ENCODE results near the gene BUD23.
"Not testable (repeated sequence)": the region's sequence is repeated elsewhere in the genome, so short reads cannot be mapped to it uniquely, and the experiment has no call there.

The BUD23 gene

DNA sequence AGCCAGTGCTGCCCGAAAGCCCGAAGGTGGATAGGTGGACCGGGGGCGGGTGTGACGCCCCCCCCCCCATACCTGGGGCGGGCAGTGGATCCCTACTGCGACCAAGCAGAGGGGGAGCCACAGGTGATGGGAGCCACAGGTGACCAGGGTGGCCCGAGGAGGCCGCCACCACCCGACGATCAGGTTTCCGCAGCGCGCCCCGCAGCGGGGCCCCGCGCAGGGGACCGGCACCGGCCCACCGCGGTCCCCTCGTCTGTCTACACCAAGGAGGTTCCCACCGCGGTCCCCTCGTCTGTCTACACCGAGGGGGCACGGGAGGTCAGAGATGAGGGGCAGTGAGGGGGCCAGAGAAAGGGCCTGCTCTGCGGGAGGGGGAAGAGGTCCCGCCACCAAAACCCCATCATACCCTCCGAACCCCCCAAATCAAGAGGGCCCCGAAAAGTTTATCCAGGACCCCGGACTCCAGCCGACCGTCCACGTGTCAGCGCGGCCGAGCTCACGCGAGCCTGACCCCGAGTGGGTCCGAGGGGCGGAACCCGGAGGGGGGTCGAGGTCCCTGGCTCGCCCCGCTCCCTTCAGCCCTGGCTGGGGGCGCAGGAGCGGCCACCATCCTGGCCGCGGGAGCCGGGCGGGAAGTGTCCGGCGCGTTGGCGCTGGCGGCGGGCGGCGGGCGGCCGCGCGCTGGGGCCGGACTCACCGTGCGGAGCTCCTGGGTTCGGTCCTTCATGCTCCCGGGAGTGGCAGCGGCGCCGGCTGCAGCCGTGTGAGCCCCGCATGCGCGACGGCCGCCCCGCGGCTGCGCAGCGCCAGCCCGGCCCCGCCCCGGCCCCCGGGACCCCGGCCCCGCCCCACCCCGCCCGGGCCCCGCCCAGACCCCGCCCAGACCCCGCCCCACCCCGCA lies 35.8 kb downstream of the BUD23 start, which contains the start of gene STX1A:
TSS of gene STX1A (minus strand) at position 765 of the 901 bp plus-strand sequence. CDS start at position 727, 38 bp downstream.
- Histone ChIP-seq H3K36me3 (ENCODE audit: control insufficient read depth, insufficient read depth, low read length) (no peaks in the 10 kb centered on the region), H3K4me1 (ENCODE audit: control insufficient read depth, insufficient read depth, low read length) (peaks cover 37% of the 10 kb centered on the region), H3K9ac (ENCODE audit: low read length) (peak within 1 kb of the TSS; percentile 56), H3K27ac (ENCODE audit: low read depth, low read length) (no peak within 1 kb of the TSS), H3K27me3 (ENCODE audit: control insufficient read depth, insufficient read depth, low read length) (no peaks in the 10 kb centered on the region), H3K4me3 (ENCODE audit: low read length) (peak within 1 kb of the TSS; percentile 80)

DNA sequence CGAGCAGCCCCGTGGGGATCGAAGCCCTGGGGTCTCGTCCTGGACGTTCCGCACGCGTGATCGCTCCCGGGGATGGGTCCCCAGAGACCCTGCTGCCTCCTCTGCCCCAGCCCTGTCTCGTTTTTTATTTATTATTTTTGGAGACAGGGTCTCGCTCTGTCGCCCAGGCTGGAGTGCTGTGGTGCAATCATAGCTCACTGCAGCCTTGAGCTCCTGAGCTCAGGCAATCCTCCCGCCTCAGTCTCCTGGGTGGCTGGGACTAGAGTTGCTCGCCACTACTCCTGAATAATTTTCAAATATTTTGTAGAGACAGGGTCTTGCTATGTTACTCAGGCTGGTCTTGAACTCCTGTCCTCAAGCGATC lies 36.4 kb downstream of the BUD23 start:
- Histone ChIP-seq H3K36me3 (ENCODE audit: control insufficient read depth, insufficient read depth, low read length) (no peaks in the 10 kb centered on the region), H3K4me1 (ENCODE audit: control insufficient read depth, insufficient read depth, low read length) (peaks cover 37% of the 10 kb centered on the region), H3K9ac (ENCODE audit: low read length) (no peak overlapping the region), H3K27ac (ENCODE audit: low read depth, low read length) (no peak overlapping the region), H3K27me3 (ENCODE audit: control insufficient read depth, insufficient read depth, low read length) (no peaks in the 10 kb centered on the region), H3K4me3 (ENCODE audit: low read length) (peak overlapping the region; percentile 60)

DNA sequence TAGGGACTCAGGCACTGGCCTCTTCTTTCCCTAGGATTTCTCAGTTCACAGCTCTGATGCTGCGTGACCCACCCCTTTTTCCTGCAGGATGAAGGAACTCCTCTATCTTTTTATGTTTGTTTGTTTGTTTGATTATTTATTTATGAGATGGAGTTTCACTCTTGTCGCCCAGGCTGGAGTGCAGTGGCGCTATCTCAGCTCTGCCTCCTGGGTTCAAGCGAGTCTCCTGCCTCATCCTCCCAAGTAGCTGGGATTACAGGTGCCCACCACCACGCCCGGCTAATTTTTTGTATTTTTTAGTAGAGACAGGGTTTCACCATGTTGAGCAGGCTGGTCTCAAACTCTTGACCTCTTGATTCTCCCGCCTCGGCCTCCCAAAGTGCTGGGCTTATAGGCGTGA lies 37.0 kb downstream of the BUD23 start:
- not testable (repeated sequence) for H3K36me3 ChIP-seq (ENCODE audit: control insufficient read depth, insufficient read depth, low read length); H3K27ac ChIP-seq (ENCODE audit: low read depth, low read length); H3K9ac ChIP-seq (ENCODE audit: low read length); H3K27me3 ChIP-seq (ENCODE audit: control insufficient read depth, insufficient read depth, low read length); H3K4me3 ChIP-seq (ENCODE audit: low read length)
- H3K4me1 ChIP-seq (ENCODE audit: control insufficient read depth, insufficient read depth, low read length) = peaks cover 36% of the 10 kb centered on the region

DNA sequence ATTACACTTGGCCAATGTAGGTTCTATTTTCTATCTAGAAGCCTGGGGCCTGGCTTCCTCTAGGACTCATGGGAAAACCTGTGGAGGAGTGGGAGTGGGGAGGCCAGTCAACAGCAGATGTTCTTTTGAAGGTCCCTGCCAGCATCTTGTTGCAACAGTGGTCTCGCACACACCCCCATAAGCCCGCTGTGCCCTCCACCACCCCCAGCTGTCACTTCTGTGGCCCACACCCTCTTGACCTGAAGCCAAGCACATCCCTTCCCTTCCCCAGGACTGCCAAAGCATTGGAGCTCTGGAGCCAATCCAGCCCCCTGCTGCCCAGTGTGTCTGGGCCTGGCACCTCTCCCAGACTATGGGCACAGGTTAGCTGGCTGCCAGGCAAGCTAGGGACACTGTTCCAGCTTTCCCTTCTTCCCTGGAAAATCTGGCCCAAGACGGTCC lies 38.0 kb downstream of the BUD23 start:
- peak overlapping the region; percentile 61 for H3K27ac ChIP-seq (ENCODE audit: low read depth, low read length)
- H3K4me3 ChIP-seq (ENCODE audit: low read length) = no peak overlapping the region
- H3K4me1 ChIP-seq (ENCODE audit: control insufficient read depth, insufficient read depth, low read length) = peaks cover 26% of the 10 kb centered on the region
- no peak overlapping the region for H3K9ac ChIP-seq (ENCODE audit: low read length)
- H3K36me3 ChIP-seq (ENCODE audit: control insufficient read depth, insufficient read depth, low read length) = no peaks in the 10 kb centered on the region
- no peaks in the 10 kb centered on the region for H3K27me3 ChIP-seq (ENCODE audit: control insufficient read depth, insufficient read depth, low read length)

DNA sequence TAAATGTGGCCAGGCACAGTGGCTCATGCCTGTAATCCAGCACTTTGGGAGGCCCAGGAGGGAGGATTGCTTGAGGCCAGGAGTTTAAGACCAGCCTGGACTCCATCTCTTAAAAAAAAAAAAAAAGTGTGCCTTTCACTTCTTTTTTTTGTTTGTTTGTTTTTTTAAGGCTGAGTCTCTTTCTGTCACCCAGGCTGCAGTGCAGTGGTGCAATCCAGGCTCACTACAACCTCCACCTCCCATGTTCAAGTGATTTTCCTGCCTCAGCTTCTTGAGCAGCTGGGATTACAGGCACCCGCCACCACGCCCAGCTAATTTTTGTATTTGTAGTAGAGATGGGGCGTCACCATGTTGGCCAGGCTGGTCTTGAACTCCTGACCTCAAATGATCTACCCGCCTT lies 38.8 kb downstream of the BUD23 start:
- not testable (repeated sequence) for H3K4me3 ChIP-seq (ENCODE audit: low read length); H3K27ac ChIP-seq (ENCODE audit: low read depth, low read length); H3K36me3 ChIP-seq (ENCODE audit: control insufficient read depth, insufficient read depth, low read length); H3K9ac ChIP-seq (ENCODE audit: low read length); H3K27me3 ChIP-seq (ENCODE audit: control insufficient read depth, insufficient read depth, low read length)
- peaks cover 21% of the 10 kb centered on the region for H3K4me1 ChIP-seq (ENCODE audit: control insufficient read depth, insufficient read depth, low read length)

DNA sequence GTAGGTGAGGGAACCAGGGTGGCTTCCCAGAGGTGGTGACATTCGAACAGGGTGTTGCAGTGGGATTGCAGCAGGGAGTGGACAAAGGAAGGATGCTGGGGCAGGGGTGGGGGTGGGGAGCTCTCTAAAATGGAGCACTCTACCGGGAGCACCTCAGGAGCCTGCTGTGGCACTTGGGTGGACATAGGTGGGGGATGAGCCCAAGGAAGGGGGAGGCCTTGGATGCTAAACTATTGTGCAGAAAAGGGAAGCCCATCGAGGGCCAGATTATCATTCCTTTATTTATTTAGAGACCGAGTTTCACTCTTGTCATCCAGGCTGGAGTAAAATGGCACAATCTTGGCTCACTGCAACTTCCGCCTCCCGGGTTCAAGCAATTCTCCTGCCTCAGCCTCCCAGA lies 39.4 kb downstream of the BUD23 start:
- H3K4me1 ChIP-seq (ENCODE audit: control insufficient read depth, insufficient read depth, low read length) = peaks cover 16% of the 10 kb centered on the region
- H3K36me3 ChIP-seq (ENCODE audit: control insufficient read depth, insufficient read depth, low read length) = no peaks in the 10 kb centered on the region
- H3K4me3 ChIP-seq (ENCODE audit: low read length) = no peak overlapping the region
- H3K27me3 ChIP-seq (ENCODE audit: control insufficient read depth, insufficient read depth, low read length) = no peaks in the 10 kb centered on the region
- H3K27ac ChIP-seq (ENCODE audit: low read depth, low read length) = no peak overlapping the region
- no peak overlapping the region for H3K9ac ChIP-seq (ENCODE audit: low read length)

DNA sequence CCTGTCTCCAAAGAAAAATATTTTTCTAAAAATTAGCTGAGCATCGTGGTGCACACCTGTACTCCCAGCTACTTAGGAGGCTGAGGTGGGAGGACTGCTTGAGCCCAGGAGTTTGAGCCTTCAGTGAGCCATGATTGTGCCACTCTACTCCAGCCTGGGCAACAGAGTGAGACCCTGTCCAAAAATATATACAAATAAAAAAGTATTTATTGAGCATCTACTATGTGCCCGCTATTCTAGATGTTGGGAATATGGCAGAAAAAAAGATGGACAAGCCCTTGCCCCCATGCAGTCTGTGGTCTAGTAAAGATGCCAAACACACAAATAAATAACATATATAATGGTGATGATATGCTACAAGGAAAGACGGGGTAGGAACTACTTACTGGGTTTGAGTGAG lies 40.4 kb downstream of the BUD23 start:
- H3K4me1 ChIP-seq (ENCODE audit: control insufficient read depth, insufficient read depth, low read length) = peaks cover 8% of the 10 kb centered on the region
- H3K4me3 ChIP-seq (ENCODE audit: low read length) = no peak overlapping the region
- H3K27me3 ChIP-seq (ENCODE audit: control insufficient read depth, insufficient read depth, low read length) = no peaks in the 10 kb centered on the region
- H3K36me3 ChIP-seq (ENCODE audit: control insufficient read depth, insufficient read depth, low read length) = no peaks in the 10 kb centered on the region
- H3K27ac ChIP-seq (ENCODE audit: low read depth, low read length) = no peak overlapping the region
- no peak overlapping the region for H3K9ac ChIP-seq (ENCODE audit: low read length)

DNA sequence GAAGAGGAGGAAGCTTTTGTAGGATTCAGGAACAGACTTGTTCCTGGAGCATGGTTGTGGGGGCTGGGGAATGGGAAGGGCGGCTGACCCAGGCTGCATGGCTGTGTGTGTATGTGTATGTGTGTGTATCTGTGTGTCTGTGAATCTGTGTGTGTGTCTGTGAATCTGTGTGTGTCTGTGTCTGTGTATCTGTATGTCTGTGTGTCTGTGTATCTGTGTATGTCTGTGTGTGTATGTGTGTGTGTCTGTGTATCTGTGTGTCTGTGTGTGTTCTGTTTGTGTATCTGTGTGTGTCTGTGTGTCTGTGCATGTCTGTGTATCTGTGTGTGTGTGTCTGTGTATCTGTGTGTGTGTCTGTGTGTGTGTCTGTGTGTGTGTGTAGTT lies 42.7 kb downstream of the BUD23 start:
- Histone ChIP-seq H3K4me1 (ENCODE audit: control insufficient read depth, insufficient read depth, low read length) (peaks cover 4% of the 10 kb centered on the region), H3K36me3 (ENCODE audit: control insufficient read depth, insufficient read depth, low read length) (no peaks in the 10 kb centered on the region), H3K4me3 (ENCODE audit: low read length) (no peak overlapping the region), H3K27me3 (ENCODE audit: control insufficient read depth, insufficient read depth, low read length) (no peaks in the 10 kb centered on the region), H3K27ac (ENCODE audit: low read depth, low read length) (no peak overlapping the region), H3K9ac (ENCODE audit: low read length) (no peak overlapping the region)

DNA sequence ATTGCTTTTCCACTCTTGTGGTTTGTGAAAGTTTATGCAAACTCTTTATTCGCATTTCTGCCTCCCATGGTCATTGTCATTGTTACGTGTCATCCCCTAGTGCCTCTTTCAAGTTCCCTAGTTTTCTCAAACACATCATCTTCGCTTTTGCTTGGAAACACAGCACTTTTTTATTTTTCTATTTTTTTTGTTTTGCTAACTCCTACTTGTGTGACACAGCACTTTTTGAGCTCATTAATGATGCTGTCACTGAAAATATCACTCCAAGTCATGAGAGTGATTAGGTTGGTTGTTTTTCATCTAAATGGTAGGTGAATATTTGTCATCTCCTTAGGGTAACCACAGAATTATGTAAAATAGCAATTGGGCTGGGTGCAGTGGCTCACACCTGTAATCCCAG lies 44.6 kb downstream of the BUD23 start:
- H3K36me3 ChIP-seq (ENCODE audit: control insufficient read depth, insufficient read depth, low read length) = no peaks in the 10 kb centered on the region
- no peak overlapping the region for H3K27ac ChIP-seq (ENCODE audit: low read depth, low read length)
- H3K4me1 ChIP-seq (ENCODE audit: control insufficient read depth, insufficient read depth, low read length) = no peaks in the 10 kb centered on the region
- H3K9ac ChIP-seq (ENCODE audit: low read length) = no peak overlapping the region
- H3K27me3 ChIP-seq (ENCODE audit: control insufficient read depth, insufficient read depth, low read length) = no peaks in the 10 kb centered on the region
- no peak overlapping the region for H3K4me3 ChIP-seq (ENCODE audit: low read length)

DNA sequence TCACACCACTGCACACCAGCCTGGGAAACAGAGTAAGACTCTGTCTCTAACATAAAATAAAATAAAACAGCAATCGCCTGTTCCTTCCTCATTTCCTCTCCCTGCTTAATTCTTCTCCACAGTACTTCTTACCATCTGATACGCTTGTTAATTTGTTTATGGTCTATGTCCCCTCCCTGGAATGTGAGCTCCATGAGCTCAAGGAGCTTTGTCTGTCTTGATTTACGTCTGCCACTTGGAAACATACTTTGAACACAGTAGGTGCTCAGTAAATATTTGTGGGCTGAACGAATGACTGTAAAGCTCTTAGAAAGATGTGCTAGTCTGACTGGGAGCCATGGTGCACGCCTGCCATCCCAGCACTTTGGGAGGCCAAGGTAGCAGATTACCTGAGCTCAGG lies 45.2 kb downstream of the BUD23 start:
- no peaks in the 10 kb centered on the region for H3K27me3 ChIP-seq (ENCODE audit: control insufficient read depth, insufficient read depth, low read length)
- H3K4me1 ChIP-seq (ENCODE audit: control insufficient read depth, insufficient read depth, low read length) = no peaks in the 10 kb centered on the region
- no peak overlapping the region for H3K27ac ChIP-seq (ENCODE audit: low read depth, low read length)
- no peak overlapping the region for H3K9ac ChIP-seq (ENCODE audit: low read length)
- H3K36me3 ChIP-seq (ENCODE audit: control insufficient read depth, insufficient read depth, low read length) = no peaks in the 10 kb centered on the region
- no peak overlapping the region for H3K4me3 ChIP-seq (ENCODE audit: low read length)

DNA sequence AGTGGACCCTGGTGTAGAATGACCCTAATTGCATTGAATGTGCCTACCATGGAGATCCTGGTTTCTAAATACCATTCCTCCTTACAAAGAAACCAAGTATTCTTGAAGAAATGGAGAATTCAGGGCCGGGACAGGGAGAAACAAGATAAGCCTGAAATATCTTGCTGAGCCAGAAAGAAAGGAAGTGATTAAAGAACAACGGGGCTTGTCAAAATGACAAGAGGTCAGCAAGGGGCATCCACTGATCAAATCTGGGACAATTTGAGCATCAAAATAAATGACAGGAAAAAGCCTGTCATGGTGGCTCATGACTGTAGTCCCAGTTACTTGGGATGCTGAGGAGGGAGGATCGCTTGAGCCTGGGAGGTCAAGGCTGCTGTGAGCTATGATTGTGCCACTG lies 47.1 kb downstream of the BUD23 start:
- Histone ChIP-seq H3K9ac (ENCODE audit: low read length) (no peak overlapping the region), H3K27ac (ENCODE audit: low read depth, low read length) (no peak overlapping the region), H3K27me3 (ENCODE audit: control insufficient read depth, insufficient read depth, low read length) (no peaks in the 10 kb centered on the region), H3K36me3 (ENCODE audit: control insufficient read depth, insufficient read depth, low read length) (no peaks in the 10 kb centered on the region), H3K4me1 (ENCODE audit: control insufficient read depth, insufficient read depth, low read length) (no peaks in the 10 kb centered on the region), H3K4me3 (ENCODE audit: low read length) (no peak overlapping the region)

DNA sequence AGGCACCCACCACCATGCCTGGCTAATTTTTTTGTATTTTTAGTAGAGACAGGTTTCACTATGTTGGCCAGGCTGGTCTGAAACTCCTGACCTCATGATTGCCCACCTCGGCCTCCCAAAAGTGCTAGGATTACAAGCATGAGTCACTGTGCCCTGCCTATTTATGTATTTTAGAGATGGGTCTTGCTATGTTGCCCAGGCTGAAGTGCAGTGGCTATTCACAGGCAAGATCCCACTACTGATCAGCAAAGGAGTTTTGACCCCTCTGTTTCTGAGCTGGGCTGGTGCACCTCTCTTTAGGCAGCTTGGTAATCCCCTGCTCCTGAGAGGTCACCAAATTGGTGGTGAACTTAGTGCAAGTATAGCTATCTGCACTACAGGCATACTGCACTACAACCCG lies 49.0 kb downstream of the BUD23 start:
- no peaks in the 10 kb centered on the region for H3K27me3 ChIP-seq (ENCODE audit: control insufficient read depth, insufficient read depth, low read length)
- no peak overlapping the region for H3K9ac ChIP-seq (ENCODE audit: low read length)
- H3K36me3 ChIP-seq (ENCODE audit: control insufficient read depth, insufficient read depth, low read length) = peaks cover 14% of the 10 kb centered on the region
- H3K27ac ChIP-seq (ENCODE audit: low read depth, low read length) = no peak overlapping the region
- no peak overlapping the region for H3K4me3 ChIP-seq (ENCODE audit: low read length)
- peaks cover 2% of the 10 kb centered on the region for H3K4me1 ChIP-seq (ENCODE audit: control insufficient read depth, insufficient read depth, low read length)

Measured in rectal smooth muscle tissue (tissue), 1 donor.